Neural crest cell (in vitro differentiated cells): ENCODE measurements around the gene SLC26A3. TPM values are rescaled to one million over a fixed set of nuclear protein-coding genes. Genes with fewer than 3 reads are reported as not detected.

ENCODE experiments used
- DNase-seq: peaks from one replicate; pipeline ENCODE4 v3.0.0; 2021; ENCODE audit warnings: low read depth, mixed read lengths, low spot score
- H3K27ac Mint-ChIP-seq: one replicate; pipeline ENCODE4 v1.8.0; 2021; ENCODE audit warnings: mild to moderate bottlenecking, mixed read lengths; ENCODE audit not compliant: unreplicated experiment
- H3K27me3 Mint-ChIP-seq: 2 replicates; pipeline ENCODE4 v1.8.0; 2021; ENCODE audit warnings: low read depth, mild to moderate bottlenecking, mixed read lengths
- H3K36me3 Mint-ChIP-seq: 2 replicates; pipeline ENCODE4 v1.8.0; 2021; ENCODE audit warnings: low read depth, mild to moderate bottlenecking, mixed read lengths
- H3K4me1 Mint-ChIP-seq: 2 replicates; pipeline ENCODE4 v1.8.0; 2021; ENCODE audit warnings: mixed read lengths
- H3K4me3 Mint-ChIP-seq: one replicate; pipeline ENCODE4 v1.8.0; 2021; ENCODE audit warnings: mild to moderate bottlenecking, mixed read lengths
- H3K9me3 Mint-ChIP-seq: 2 replicates; pipeline ENCODE4 v1.8.0; 2021; ENCODE audit warnings: mixed read lengths
- total RNA-seq: library from RNA; stranded (reverse); gene quantifications from 2 replicates; pipeline ENCODE4 v1.2.1, GENCODE V29; 2021
- TF ChIP-seq, protein P1 (sequence below): fragments of 200-600 bp; sonication (generic); conservative IDR thresholded peaks from 2 replicates; pipeline ENCODE4 v1.5.0; 2021; ENCODE audit warnings: antibody characterized with exemption, mild to moderate bottlenecking

Gene SLC26A3
- total RNA-seq, 1 donor from 2014 or later: not detected

- Mint-ChIP-seq H3K36me3 (peaks cover 3% of the 10 kb centered on the region), H3K9me3 (peaks cover 2% of the 10 kb centered on the region), H3K27ac (no peak overlapping the region), H3K27me3 (peaks cover 21% of the 10 kb centered on the region), H3K4me1 (no peaks in the 10 kb centered on the region), H3K4me3 (no peak overlapping the region)
- DNase-seq: no peak
- TF ChIP-seq, protein P1, sequence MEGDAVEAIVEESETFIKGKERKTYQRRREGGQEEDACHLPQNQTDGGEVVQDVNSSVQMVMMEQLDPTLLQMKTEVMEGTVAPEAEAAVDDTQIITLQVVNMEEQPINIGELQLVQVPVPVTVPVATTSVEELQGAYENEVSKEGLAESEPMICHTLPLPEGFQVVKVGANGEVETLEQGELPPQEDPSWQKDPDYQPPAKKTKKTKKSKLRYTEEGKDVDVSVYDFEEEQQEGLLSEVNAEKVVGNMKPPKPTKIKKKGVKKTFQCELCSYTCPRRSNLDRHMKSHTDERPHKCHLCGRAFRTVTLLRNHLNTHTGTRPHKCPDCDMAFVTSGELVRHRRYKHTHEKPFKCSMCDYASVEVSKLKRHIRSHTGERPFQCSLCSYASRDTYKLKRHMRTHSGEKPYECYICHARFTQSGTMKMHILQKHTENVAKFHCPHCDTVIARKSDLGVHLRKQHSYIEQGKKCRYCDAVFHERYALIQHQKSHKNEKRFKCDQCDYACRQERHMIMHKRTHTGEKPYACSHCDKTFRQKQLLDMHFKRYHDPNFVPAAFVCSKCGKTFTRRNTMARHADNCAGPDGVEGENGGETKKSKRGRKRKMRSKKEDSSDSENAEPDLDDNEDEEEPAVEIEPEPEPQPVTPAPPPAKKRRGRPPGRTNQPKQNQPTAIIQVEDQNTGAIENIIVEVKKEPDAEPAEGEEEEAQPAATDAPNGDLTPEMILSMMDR: no peak
These were observed 34.1 kb upstream of the SLC26A3 start for GRCh38 chr7:107837145-107837512.

DNA sequence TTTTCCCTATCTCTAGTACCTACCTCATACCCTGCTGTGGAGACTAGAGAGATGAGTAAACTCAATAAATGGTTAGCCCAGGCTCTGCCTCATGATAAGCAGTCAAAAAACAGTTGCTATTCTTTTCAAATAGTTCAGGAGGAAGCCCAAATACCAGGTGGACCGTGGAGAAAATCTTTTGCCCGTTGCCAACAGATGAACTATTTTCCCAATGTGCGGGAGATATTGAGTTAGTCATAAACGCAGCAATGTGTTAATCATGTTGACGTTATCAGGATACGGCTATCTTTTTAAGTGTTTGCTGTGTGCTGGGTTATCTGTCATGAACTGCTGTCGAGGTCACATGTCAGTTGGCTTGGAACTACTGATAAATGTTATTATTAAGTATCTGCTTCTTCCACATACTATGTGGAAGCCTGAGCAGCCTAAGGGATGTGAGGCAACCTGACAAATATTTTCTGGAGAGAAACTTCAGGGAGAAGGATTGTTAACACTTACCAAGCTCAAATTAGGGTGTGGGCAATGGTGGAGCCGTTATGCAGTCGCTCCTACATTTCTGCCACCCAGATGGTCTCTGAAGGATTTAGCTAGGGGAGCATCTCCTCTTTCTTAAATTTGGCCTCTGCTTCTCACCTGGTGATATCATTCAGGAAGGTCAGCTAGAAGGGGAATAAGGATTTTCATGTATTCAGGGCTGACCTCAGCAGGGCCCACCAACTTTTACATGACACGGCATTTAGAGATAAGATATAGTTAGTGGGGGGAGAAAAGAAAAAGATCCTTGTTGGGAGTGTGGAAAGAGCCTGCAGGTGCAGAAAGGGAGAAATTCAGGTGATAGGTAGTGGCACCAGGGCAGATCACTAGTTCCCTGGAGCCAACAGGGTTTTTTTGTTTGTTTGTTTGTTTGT, 33.5 kb upstream of the SLC26A3 start:
- Mint-ChIP-seq H3K27ac (no peak overlapping the region), H3K36me3 (peaks cover 3% of the 10 kb centered on the region), H3K27me3 (peaks cover 21% of the 10 kb centered on the region), H3K4me3 (no peak overlapping the region), H3K9me3 (peaks cover 2% of the 10 kb centered on the region), H3K4me1 (no peaks in the 10 kb centered on the region)
- no peak for DNase-seq
- TF ChIP-seq, protein P1: no peak

- no peak for DNase-seq
- TF ChIP-seq, protein P1: no peak
- Mint-ChIP-seq H3K27me3 (peaks cover 21% of the 10 kb centered on the region), H3K4me1 (no peaks in the 10 kb centered on the region), H3K27ac (no peak overlapping the region), H3K36me3 (no peaks in the 10 kb centered on the region), H3K9me3 (peaks cover 10% of the 10 kb centered on the region), H3K4me3 (no peak overlapping the region)
These were observed 31.4 kb upstream of the SLC26A3 start for GRCh38 chr7:107834401-107834800.

DNA sequence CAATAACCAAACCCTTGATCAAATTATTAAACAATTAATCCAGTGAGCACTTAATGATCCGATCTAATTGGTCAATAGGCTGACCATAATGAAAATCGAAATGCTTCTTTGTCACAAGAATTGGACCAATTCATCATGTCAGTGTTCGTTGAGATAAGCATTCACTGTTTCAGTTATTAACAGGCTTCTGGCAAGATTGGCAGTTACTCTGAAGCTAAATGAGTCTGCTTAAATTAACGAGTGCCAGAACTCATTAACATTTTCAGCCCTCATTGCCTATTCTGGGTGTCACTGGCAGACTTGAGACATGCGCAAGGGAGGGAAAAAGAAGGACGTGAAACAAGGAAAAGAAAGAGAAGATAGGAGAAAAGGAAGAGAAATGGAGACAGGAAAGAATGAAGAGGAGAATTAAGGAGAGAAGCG, 30.7 kb upstream of the SLC26A3 start:
- H3K27me3 Mint-ChIP-seq: peaks cover 21% of the 10 kb centered on the region
- no peaks in the 10 kb centered on the region for H3K36me3 Mint-ChIP-seq
- no peak overlapping the region for H3K27ac Mint-ChIP-seq
- DNase-seq: no peak
- TF ChIP-seq, protein P1: no peak
- no peak overlapping the region for H3K4me3 Mint-ChIP-seq
- peaks cover 10% of the 10 kb centered on the region for H3K9me3 Mint-ChIP-seq
- no peaks in the 10 kb centered on the region for H3K4me1 Mint-ChIP-seq

DNA sequence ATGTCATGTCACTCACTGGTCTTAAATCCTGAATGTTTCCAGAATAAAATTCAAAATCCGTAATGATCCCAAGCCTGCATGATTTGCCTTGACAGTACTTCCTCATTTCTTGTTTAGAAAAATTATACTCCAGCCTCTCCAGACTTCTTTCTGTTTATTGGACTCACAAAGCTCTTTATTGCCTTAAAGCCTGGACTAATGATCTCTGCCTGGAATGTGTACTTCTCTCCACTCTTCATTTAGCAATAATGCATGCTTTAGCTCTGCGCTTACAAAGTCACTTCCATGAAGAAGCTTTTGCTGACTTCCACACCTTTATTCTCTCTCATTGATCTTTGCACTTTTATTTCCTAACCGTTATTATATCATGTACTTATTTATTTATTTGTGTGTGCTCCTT, 27.4 kb upstream of the SLC26A3 start:
- Mint-ChIP-seq H3K4me1 (no peaks in the 10 kb centered on the region), H3K36me3 (no peaks in the 10 kb centered on the region), H3K4me3 (no peak overlapping the region), H3K9me3 (peaks cover 10% of the 10 kb centered on the region), H3K27me3 (peaks cover 9% of the 10 kb centered on the region), H3K27ac (no peak overlapping the region)
- TF ChIP-seq, protein P1: no peak
- no peak for DNase-seq
